Measurements from ENCODE around the gene GSDME.

GRCh38 chr7:24657980-24658379 is 99.3 kb downstream of the GSDME start:
- TF ChIP-seq POLR2A (IDR thresholded peaks at IDR 0.05) = no peak
- TF ChIP-seq, protein P1, sequence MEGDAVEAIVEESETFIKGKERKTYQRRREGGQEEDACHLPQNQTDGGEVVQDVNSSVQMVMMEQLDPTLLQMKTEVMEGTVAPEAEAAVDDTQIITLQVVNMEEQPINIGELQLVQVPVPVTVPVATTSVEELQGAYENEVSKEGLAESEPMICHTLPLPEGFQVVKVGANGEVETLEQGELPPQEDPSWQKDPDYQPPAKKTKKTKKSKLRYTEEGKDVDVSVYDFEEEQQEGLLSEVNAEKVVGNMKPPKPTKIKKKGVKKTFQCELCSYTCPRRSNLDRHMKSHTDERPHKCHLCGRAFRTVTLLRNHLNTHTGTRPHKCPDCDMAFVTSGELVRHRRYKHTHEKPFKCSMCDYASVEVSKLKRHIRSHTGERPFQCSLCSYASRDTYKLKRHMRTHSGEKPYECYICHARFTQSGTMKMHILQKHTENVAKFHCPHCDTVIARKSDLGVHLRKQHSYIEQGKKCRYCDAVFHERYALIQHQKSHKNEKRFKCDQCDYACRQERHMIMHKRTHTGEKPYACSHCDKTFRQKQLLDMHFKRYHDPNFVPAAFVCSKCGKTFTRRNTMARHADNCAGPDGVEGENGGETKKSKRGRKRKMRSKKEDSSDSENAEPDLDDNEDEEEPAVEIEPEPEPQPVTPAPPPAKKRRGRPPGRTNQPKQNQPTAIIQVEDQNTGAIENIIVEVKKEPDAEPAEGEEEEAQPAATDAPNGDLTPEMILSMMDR (IDR thresholded peaks at IDR 0.05) = no peak
